Thoracic aorta (tissue), 2 donors: ENCODE data around the gene ATXN3. TPM values are rescaled to one million over a fixed set of nuclear protein-coding genes. Genes with fewer than 3 reads are reported as not detected.
A peak's percentile ranks its signal among the peaks of the same experiment; 100 is the strongest.

ENCODE experiments used
- ATAC-seq: fragments of 150-250 bp; one replicate; pipeline ENCODE4 v1.8.0; 2017; ENCODE audit warnings: low read depth; ENCODE audit not compliant: insufficient number of reproducible peaks, low FRiP score
- DNase-seq: peaks from one replicate; pipeline ENCODE4 v3.0.0-alpha.2; 2020; ENCODE audit warnings: low spot score
- H3K27ac ChIP-seq, 2 donors: fragments of 200-600 bp; sonication (generic); 1 replicate in 1 of 2; 2 replicates in 1 of 2; pipeline ENCODE4 v1.5.1; 2016; ENCODE audit warnings: mild to moderate bottlenecking in 2 of 2, moderate library complexity in 2 of 2
- H3K27me3 ChIP-seq: fragments of 200-600 bp; sonication (generic); replicated peaks from 2 replicates; pipeline ENCODE4 v1.6.0; 2016; ENCODE audit warnings: mild to moderate bottlenecking; ENCODE audit not compliant: insufficient read depth
- H3K36me3 ChIP-seq: fragments of 200-600 bp; sonication (generic); one replicate; pipeline ENCODE4 v1.5.1; 2016
- H3K4me1 ChIP-seq, 2 donors: fragments of 200-600 bp; sonication (generic); 1 replicate in 1 of 2; 2 replicates in 1 of 2; pipeline versions ENCODE4 v1.5.1 to v1.6.0; 2016; ENCODE audit warnings: low read depth in 2 of 2, mild to moderate bottlenecking in 1 of 2; ENCODE audit not compliant: control insufficient read depth in 1 of 2
- H3K4me3 ChIP-seq: fragments of 200-600 bp; sonication (generic); 2 replicates; pipeline ENCODE4 v1.5.1; 2016; ENCODE audit warnings: mild to moderate bottlenecking
- H3K9me3 ChIP-seq: fragments of 200-600 bp; sonication (generic); 2 replicates; pipeline ENCODE4 v1.5.1; 2016
- total RNA-seq, 2 donors: library from RNA; depleted of rRNA; stranded (reverse); fragments of >200 nt; gene quantifications; one replicate each; pipeline versions ENCODE4 v1.1.0 to v1.2.3, GENCODE V29; 2016
- TF ChIP-seq, protein P1 (sequence below): fragments of 200-600 bp; sonication (generic); IDR thresholded peaks from one replicate; pipeline ENCODE4 v1.5.1; 2019; ENCODE audit warnings: antibody characterized with exemption

Gene ATXN3
- total RNA-seq, 2 donors from 2014 or later, result 76.9 to 95.9 TPM

DNA sequence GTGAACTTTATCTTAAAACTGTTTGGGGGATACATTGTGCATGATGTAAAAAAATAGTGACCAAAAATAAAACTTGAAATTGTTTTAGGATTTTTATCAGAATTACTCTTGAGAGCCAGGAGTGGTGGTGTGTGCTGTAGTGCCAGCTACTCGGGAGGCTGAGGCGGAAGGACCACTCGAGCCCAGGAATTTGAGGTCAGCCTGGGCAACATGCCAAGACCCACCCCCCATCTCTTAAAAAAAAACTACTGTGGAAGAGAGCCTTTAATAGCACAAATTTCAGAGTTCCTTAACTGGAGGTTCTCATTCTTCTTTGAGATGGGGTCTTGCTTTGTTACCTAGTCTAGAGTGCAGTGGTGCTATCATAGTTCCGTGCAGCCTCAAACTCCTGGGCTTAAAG, 36.9 kb upstream of the ATXN3 start:
- H3K27ac ChIP-seq, result no peak overlapping the region
- H3K27me3 ChIP-seq, result no peaks in the 10 kb centered on the region
- peaks cover 3 to 18% of the 10 kb centered on the region in 2 donors for H3K4me1 ChIP-seq
- no peaks in the 10 kb centered on the region for H3K9me3 ChIP-seq
- ATAC-seq (no peak), DNase-seq (no peak)
- no peak overlapping the region for H3K4me3 ChIP-seq
- peaks cover 17% of the 10 kb centered on the region for H3K36me3 ChIP-seq
- TF ChIP-seq, protein P1, sequence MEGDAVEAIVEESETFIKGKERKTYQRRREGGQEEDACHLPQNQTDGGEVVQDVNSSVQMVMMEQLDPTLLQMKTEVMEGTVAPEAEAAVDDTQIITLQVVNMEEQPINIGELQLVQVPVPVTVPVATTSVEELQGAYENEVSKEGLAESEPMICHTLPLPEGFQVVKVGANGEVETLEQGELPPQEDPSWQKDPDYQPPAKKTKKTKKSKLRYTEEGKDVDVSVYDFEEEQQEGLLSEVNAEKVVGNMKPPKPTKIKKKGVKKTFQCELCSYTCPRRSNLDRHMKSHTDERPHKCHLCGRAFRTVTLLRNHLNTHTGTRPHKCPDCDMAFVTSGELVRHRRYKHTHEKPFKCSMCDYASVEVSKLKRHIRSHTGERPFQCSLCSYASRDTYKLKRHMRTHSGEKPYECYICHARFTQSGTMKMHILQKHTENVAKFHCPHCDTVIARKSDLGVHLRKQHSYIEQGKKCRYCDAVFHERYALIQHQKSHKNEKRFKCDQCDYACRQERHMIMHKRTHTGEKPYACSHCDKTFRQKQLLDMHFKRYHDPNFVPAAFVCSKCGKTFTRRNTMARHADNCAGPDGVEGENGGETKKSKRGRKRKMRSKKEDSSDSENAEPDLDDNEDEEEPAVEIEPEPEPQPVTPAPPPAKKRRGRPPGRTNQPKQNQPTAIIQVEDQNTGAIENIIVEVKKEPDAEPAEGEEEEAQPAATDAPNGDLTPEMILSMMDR, result no peak

DNA sequence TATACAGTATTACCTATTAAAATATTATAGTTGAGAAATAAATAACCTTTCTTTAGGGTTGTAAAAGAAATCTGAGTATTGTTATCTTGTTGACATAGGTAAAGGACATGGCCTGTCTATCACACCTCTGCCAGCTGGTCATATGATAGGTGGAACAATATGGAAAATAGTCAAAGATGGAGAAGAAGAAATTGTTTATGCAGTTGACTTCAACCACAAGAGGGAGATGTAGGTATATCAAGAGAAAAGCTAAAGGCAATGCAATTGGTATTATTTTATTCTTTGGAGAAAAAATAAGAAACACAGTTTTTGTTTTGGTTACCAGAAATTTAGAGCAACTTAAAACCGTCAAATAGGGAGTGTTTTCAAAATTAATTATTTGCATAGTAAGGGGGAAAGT, 28.9 kb upstream of the ATXN3 start:
- TF ChIP-seq, protein P1, result peak; percentile 66
- peaks cover 21% of the 10 kb centered on the region for H3K36me3 ChIP-seq
- no peaks in the 10 kb centered on the region for H3K27me3 ChIP-seq
- ATAC-seq, result no peak
- no peak for DNase-seq
- H3K9me3 ChIP-seq, result no peaks in the 10 kb centered on the region
- no peak overlapping the region for H3K27ac ChIP-seq
- H3K4me3 ChIP-seq, result no peak overlapping the region
- peaks cover 0 to 3% of the 10 kb centered on the region in 2 donors for H3K4me1 ChIP-seq

DNA sequence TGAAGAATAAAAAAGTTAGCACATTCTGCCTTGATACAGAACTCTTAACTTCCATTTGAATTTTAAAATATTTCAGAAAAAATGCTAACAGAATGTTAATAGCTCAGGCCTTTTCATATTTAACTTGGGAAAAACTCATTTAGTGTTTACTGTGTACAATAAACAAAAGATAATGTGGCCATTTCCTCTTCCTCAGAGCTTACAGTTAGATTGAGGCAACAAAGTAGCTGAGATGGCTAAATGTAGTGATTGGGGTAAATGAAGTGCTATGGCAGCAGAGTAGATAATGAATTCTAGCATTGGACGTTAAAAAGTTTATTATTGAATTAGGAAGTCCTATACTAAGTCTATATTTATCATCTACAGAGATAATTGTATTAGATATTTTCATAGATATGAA, 28.1 kb upstream of the ATXN3 start:
- DNase-seq (no peak), ATAC-seq (no peak)
- TF ChIP-seq, protein P1, result no peak
- H3K27me3 ChIP-seq, result no peaks in the 10 kb centered on the region
- H3K27ac ChIP-seq, result no peak overlapping the region
- H3K4me3 ChIP-seq, result no peak overlapping the region
- peaks cover 21% of the 10 kb centered on the region for H3K36me3 ChIP-seq
- H3K9me3 ChIP-seq, result no peaks in the 10 kb centered on the region
- peaks cover 0 to 3% of the 10 kb centered on the region in 2 donors for H3K4me1 ChIP-seq

DNA sequence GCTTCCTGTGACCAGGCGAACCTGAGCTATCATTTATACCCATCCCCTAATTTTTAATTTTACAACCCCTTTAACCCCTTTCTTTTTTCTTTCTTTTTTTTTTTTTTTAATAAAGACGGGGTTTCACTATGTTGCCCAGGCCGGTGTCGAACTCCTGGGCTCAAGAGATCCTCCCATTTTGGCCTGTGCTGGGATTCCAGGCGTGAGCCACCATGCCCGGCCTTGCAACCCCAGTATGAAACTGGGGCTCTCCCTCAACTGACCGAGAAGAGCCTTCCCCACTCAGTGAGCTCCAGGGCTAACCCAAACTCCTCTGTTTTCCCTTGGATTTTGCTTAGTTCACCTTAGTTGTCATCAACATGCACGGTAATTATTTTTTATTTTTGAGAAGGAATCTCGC, 16.4 kb upstream of the ATXN3 start:
- Histone ChIP-seq H3K27me3 (no peaks in the 10 kb centered on the region), H3K36me3 (no peaks in the 10 kb centered on the region), H3K9me3 (no peaks in the 10 kb centered on the region), H3K4me1 (peaks cover 24 to 55% of the 10 kb centered on the region in 2 donors), H3K4me3 (peak overlapping the region; percentile 92), H3K27ac (peak overlapping the region in 1 of 2 donors; percentile 91)
- no peak for ATAC-seq
- TF ChIP-seq, protein P1, result no peak
- no peak for DNase-seq

DNA sequence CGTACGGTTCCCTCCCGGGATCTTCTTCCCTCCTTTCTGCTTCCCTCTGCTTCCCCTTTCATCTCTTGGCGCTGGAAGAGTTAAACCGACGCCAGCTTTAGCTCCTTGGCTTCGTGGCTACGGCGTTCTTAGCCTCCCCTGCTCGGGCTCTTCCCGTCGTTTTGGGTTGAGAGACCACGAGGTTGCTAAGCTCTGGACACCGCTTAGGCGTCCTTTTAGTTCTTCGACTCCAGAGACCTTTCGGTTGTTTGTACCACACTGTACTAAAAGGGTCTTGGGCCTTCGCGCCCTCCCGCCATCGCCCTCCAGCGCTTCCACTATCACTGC, 15.9 kb upstream of the ATXN3 start:
- Histone ChIP-seq H3K27ac (peak overlapping the region; percentile 82 to 91), H3K27me3 (no peaks in the 10 kb centered on the region), H3K4me1 (peaks cover 24 to 55% of the 10 kb centered on the region in 2 donors), H3K9me3 (no peaks in the 10 kb centered on the region), H3K4me3 (peak overlapping the region; percentile 92), H3K36me3 (no peaks in the 10 kb centered on the region)
- ATAC-seq (peak; percentile 16), DNase-seq (no peak)
- TF ChIP-seq, protein P1, result no peak
